HepG2 (cell line): ENCODE data around the gene TMEM219. TPM values are rescaled to one million over a fixed set of nuclear protein-coding genes. Genes with fewer than 3 reads are reported as not detected.
A peak's percentile ranks its signal among the peaks of the same experiment; 100 is the strongest.

Experiments used
- CEBPB ChIP-seq: IDR thresholded peaks from 2 replicates; pipeline ENCODE4 v1.6.1; 2011; ENCODE audit warnings: low read depth, low read length, improper control_type of control experiment, borderline replicate concordance
- CREB1 ChIP-seq, 2 experiments: fragments of 450-650 bp in 1 of 2; IDR thresholded peaks; 2 replicates each; pipeline ENCODE4 v1.6.1; 2016 to 2017; ENCODE audit warnings: control low read depth in 1 of 2, mild to moderate bottlenecking in 1 of 2, missing compliant biosample characterization in 1 of 2, missing genetic modification characterization in 1 of 2
- DMTF1 ChIP-seq: sonication (generic); formaldehyde crosslinking; IDR thresholded peaks from 2 replicates; pipeline ENCODE4 v1.4.0; 2020; ENCODE audit warnings: mild to moderate bottlenecking, missing genetic modification reagents
- ETV6 ChIP-seq: sonication (generic); formaldehyde crosslinking; conservative IDR thresholded peaks from 2 replicates; pipeline ENCODE4 v1.4.0; 2020; ENCODE audit warnings: missing genetic modification reagents
- FOXA3 ChIP-seq: IDR thresholded peaks from 2 replicates; pipeline ENCODE4 v1.6.1; 2016; ENCODE audit warnings: missing genetic modification reagents, missing compliant biosample characterization
- IKZF5 ChIP-seq: IDR thresholded peaks from 2 replicates; pipeline ENCODE4 v1.6.1; 2018; ENCODE audit warnings: missing genetic modification reagents, mild to moderate bottlenecking, missing compliant biosample characterization
- NFYC ChIP-seq: IDR thresholded peaks from 2 replicates; pipeline ENCODE4 v1.6.1; 2016; ENCODE audit warnings: missing genetic modification reagents, missing compliant biosample characterization
- NR2F1 ChIP-seq, 2 experiments: fragments of 450-650 bp in 1 of 2; formaldehyde crosslinking in 1 of 2; IDR thresholded peaks; 2 replicates each; pipeline versions ENCODE4 v1.5.0 to v1.6.1; 2016 to 2020; ENCODE audit warnings: mild to moderate bottlenecking in 1 of 2, missing compliant biosample characterization in 1 of 2, missing genetic modification reagents in 1 of 2, moderate library complexity in 1 of 2
- NRL ChIP-seq: sonication (generic); formaldehyde crosslinking; IDR thresholded peaks from 2 replicates; pipeline ENCODE4 v1.5.0; 2020; ENCODE audit warnings: missing genetic modification reagents, mild to moderate bottlenecking, moderate library complexity, borderline replicate concordance
- PHF8 ChIP-seq: sonication (generic); formaldehyde crosslinking; IDR thresholded peaks from 2 replicates; pipeline ENCODE4 v1.5.0; 2020; ENCODE audit warnings: missing genetic modification reagents
- TCF12 ChIP-seq, 2 experiments: fragments of 450-650 bp in 1 of 2; sonication (generic) in 1 of 2; formaldehyde crosslinking in 1 of 2; IDR thresholded peaks; 2 replicates each; pipeline versions ENCODE4 v1.6.1 to v1.8.0; 2017 to 2022; ENCODE audit warnings: antibody characterized with exemption in 1 of 2, mild to moderate bottlenecking in 1 of 2, missing genetic modification reagents in 1 of 2, moderate library complexity in 1 of 2
- ZNF292 ChIP-seq: sonication (generic); formaldehyde crosslinking; IDR thresholded peaks from 2 replicates; pipeline ENCODE4 v1.8.1; 2022; ENCODE audit warnings: mild to moderate bottlenecking, low read depth, missing genetic modification reagents, borderline replicate concordance
- ZNF350 ChIP-seq: sonication (generic); formaldehyde crosslinking; IDR thresholded peaks from 2 replicates; pipeline ENCODE4 v1.4.0; 2020; ENCODE audit warnings: mild to moderate bottlenecking, low read depth, missing genetic modification reagents, borderline replicate concordance
- ZNF431 ChIP-seq: sonication (generic); formaldehyde crosslinking; IDR thresholded peaks from 2 replicates; pipeline ENCODE4 v1.9.0; 2022; ENCODE audit warnings: missing genetic modification reagents, low read depth, mild to moderate bottlenecking, borderline replicate concordance
- ZNF496 ChIP-seq: sonication (generic); formaldehyde crosslinking; IDR thresholded peaks from 2 replicates; pipeline ENCODE4 v1.8.1; 2023; ENCODE audit warnings: mild to moderate bottlenecking, moderate library complexity, missing genetic modification reagents; ENCODE audit not compliant: insufficient replicate concordance
- ZNF598 ChIP-seq: sonication (generic); formaldehyde crosslinking; IDR thresholded peaks from 2 replicates; pipeline ENCODE4 v1.5.1; 2020; ENCODE audit warnings: mild to moderate bottlenecking, missing genetic modification reagents, borderline replicate concordance
- ZNF713 ChIP-seq: sonication (generic); formaldehyde crosslinking; IDR thresholded peaks from 2 replicates; pipeline ENCODE4 v1.4.0; 2020; ENCODE audit warnings: mild to moderate bottlenecking, missing genetic modification reagents
- ZNF777 ChIP-seq: sonication (generic); formaldehyde crosslinking; IDR thresholded peaks from 2 replicates; pipeline ENCODE4 v1.4.0; 2020; ENCODE audit warnings: missing genetic modification reagents
- polyA plus RNA-seq, 8 experiments: library from polyadenylated mRNA; depleted of rRNA in 3 of 8; stranded (reverse) in 7 of 8; unstranded in 1 of 8; fragments of >200 nt; fragmentation: Illumina TruSeq in 4 of 8; extraction: Trizol in 4 of 8; gene quantifications; 2 replicates each; pipeline versions ENCODE4 v1.2.1 to v1.2.3, GENCODE V29; 2011 to 2016; ENCODE audit warnings: low read depth in 4 of 8, missing spikeins in 1 of 8, mixed read lengths in 1 of 8; ENCODE audit not compliant: insufficient read depth in 1 of 8
- total RNA-seq, 5 experiments: library from RNA; depleted of rRNA; stranded (reverse); fragments of >200 nt; fragmentation: Illumina TruSeq; extraction: Trizol; gene quantifications; 2 replicates each; pipeline ENCODE4 v1.2.3, GENCODE V29; 2016; ENCODE audit warnings: low read depth in 1 of 5
- TF ChIP-seq, protein P1 (sequence below), 2 experiments: sonication (generic) in 1 of 2; formaldehyde crosslinking in 1 of 2; IDR thresholded peaks; 2 replicates each; pipeline versions ENCODE4 v1.4.0 to v1.6.1; 2016 to 2020; ENCODE audit warnings: borderline replicate concordance in 1 of 2, low read depth in 1 of 2, mild to moderate bottlenecking in 1 of 2, missing genetic modification reagents in 1 of 2

The TMEM219 gene
- total and polyA plus RNA-seq, 2 of the 13 experiments (the other 11 are each of a cell fraction or from before 2014, with no cell fraction given), result 105 to 115 TPM

- TF ChIP-seq NRL, result peak; percentile 71
- peak; percentile 96 for TF ChIP-seq IKZF5 (CRISPR knock-in tag)
- TF ChIP-seq ZNF496 (CRISPR knock-in tag), result no peak
- no peak; the same call in 1 of the 2 replicates for TF ChIP-seq ZNF598 (CRISPR knock-in tag)
- peak; percentile 97 for TF ChIP-seq CREB1 (IDR thresholded peaks at IDR 0.05)
- peak; percentile 98 for TF ChIP-seq CREB1 (CRISPR knock-in tag; IDR thresholded peaks at IDR 0.05)
- TF ChIP-seq NFYC (CRISPR knock-in tag), result peak; percentile 65; the same call in 1 of the 2 replicates
- 0 out of 2 replicates have a peak, but pooled peaks have one; percentile 34 for TF ChIP-seq ZNF713 (CRISPR knock-in tag)
- TF ChIP-seq DMTF1 (CRISPR knock-in tag), result no peak; the same call in 1 of the 2 replicates
- no peak; the same call in 1 of the 2 replicates for TF ChIP-seq ZNF777 (CRISPR knock-in tag)
- TF ChIP-seq, protein P1, sequence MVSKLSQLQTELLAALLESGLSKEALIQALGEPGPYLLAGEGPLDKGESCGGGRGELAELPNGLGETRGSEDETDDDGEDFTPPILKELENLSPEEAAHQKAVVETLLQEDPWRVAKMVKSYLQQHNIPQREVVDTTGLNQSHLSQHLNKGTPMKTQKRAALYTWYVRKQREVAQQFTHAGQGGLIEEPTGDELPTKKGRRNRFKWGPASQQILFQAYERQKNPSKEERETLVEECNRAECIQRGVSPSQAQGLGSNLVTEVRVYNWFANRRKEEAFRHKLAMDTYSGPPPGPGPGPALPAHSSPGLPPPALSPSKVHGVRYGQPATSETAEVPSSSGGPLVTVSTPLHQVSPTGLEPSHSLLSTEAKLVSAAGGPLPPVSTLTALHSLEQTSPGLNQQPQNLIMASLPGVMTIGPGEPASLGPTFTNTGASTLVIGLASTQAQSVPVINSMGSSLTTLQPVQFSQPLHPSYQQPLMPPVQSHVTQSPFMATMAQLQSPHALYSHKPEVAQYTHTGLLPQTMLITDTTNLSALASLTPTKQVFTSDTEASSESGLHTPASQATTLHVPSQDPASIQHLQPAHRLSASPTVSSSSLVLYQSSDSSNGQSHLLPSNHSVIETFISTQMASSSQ (IDR thresholded peaks at IDR 0.05; ENCODE audit: low read depth), result no peak
- TF ChIP-seq, protein P1 (CRISPR knock-in tag; IDR thresholded peaks at IDR 0.05; ENCODE audit: borderline replicate concordance), result peak; percentile 87; the same call in 1 of the 2 replicates
- TF ChIP-seq NR2F1 (CRISPR knock-in tag; IDR thresholded peaks at IDR 0.05), result no peak
- TF ChIP-seq PHF8, result peak; percentile 97
- 0 out of 2 replicates have a peak, but pooled peaks have one; percentile 29 for TF ChIP-seq ZNF292 (CRISPR knock-in tag)
- TF ChIP-seq ZNF431 (CRISPR knock-in tag), result peak; percentile 86; the same call in 1 of the 2 replicates
- TF ChIP-seq FOXA3 (CRISPR knock-in tag), result peak; percentile 86
- TF ChIP-seq ETV6 (CRISPR knock-in tag), result 0 out of 2 replicates have a peak, but pooled peaks have one; percentile 33
- 0 out of 2 replicates have a peak, but pooled peaks have one; percentile 41 for TF ChIP-seq CEBPB
- peak; percentile 95 for TF ChIP-seq ZNF350 (CRISPR knock-in tag)
- no peak for TF ChIP-seq TCF12 (IDR thresholded peaks at IDR 0.05)
- no peak for TF ChIP-seq TCF12 (CRISPR knock-in tag; IDR thresholded peaks at IDR 0.05)
Observed at GRCh38 chr16:29995911-29996765, 34.3 kb downstream of the TMEM219 start, which contains the start of gene INO80E (continued).
